Parathyroid adenoma (tissue), 2 donors: ENCODE data around the gene IL17RC.

ENCODE experiments used
- H2AFZ ChIP-seq: fragments of 300-600 bp; sonication (generic); one replicate; pipeline ENCODE4 v1.7.0; 2017; ENCODE audit warnings: antibody characterized with exemption, mild to moderate bottlenecking
- H3K27ac ChIP-seq: fragments of 300-600 bp; sonication (generic); one replicate; pipeline ENCODE4 v1.7.0; 2017
- H3K27me3 ChIP-seq: fragments of 300-600 bp; sonication (generic); one replicate; pipeline ENCODE4 v1.7.0; 2017; ENCODE audit warnings: low read length; ENCODE audit not compliant: control insufficient read depth, insufficient read depth
- H3K36me3 ChIP-seq: fragments of 300-600 bp; sonication (generic); one replicate; pipeline ENCODE4 v1.7.0; 2017; ENCODE audit warnings: low read length; ENCODE audit not compliant: control insufficient read depth, insufficient read depth
- H3K4me1 ChIP-seq: fragments of 300-600 bp; sonication (generic); one replicate; pipeline ENCODE4 v1.7.0; 2017; ENCODE audit warnings: control low read depth
- H3K4me2 ChIP-seq: fragments of 300-600 bp; sonication (generic); one replicate; pipeline ENCODE4 v1.7.0; 2017; ENCODE audit warnings: low read length
- H3K4me3 ChIP-seq: fragments of 300-600 bp; sonication (generic); one replicate; pipeline ENCODE4 v1.7.0; 2017; ENCODE audit warnings: low read depth, low read length
- H3K79me2 ChIP-seq: fragments of 300-600 bp; sonication (generic); one replicate; pipeline ENCODE4 v1.7.0; 2017; ENCODE audit warnings: control low read depth
- H3K9ac ChIP-seq: fragments of 300-600 bp; sonication (generic); one replicate; pipeline ENCODE4 v1.7.0; 2017; ENCODE audit warnings: mild to moderate bottlenecking
- H3K9me3 ChIP-seq: fragments of 300-600 bp; sonication (generic); one replicate; pipeline ENCODE4 v1.7.0; 2017; ENCODE audit warnings: low read length; ENCODE audit not compliant: control insufficient read depth
- CTCF ChIP-seq: fragments of 300-600 bp; sonication (generic); IDR thresholded peaks from one replicate; pipeline ENCODE4 v1.7.0; 2017; ENCODE audit warnings: antibody characterized with exemption, mild to moderate bottlenecking
- donor health status: primary hyperparathyroidism.

Gene IL17RC

GRCh38 chr3:9911863-9912262 is 5.0 kb upstream of the IL17RC start:
- Histone ChIP-seq H3K27ac (no peak overlapping the region), H3K79me2 (no peaks in the 10 kb centered on the region), H3K4me1 (peaks cover 7% of the 10 kb centered on the region), H3K36me3 (no peaks in the 10 kb centered on the region), H3K4me3 (no peak overlapping the region), H3K9me3 (no peaks in the 10 kb centered on the region), H2AFZ (no peak overlapping the region), H3K27me3 (no peaks in the 10 kb centered on the region), H3K4me2 (no peak overlapping the region), H3K9ac (no peak overlapping the region)
- no peak for TF ChIP-seq CTCF

GRCh38 chr3:9912294-9912935 is 4.5 kb upstream of the IL17RC start:
- Histone ChIP-seq H3K9ac (no peak overlapping the region), H3K27me3 (no peaks in the 10 kb centered on the region), H2AFZ (no peak overlapping the region), H3K4me3 (no peak overlapping the region), H3K4me2 (no peak overlapping the region), H3K9me3 (no peaks in the 10 kb centered on the region), H3K36me3 (no peaks in the 10 kb centered on the region), H3K4me1 (peaks cover 8% of the 10 kb centered on the region), H3K27ac (no peak overlapping the region), H3K79me2 (no peaks in the 10 kb centered on the region)
- no peak for TF ChIP-seq CTCF

GRCh38 chr3:9913601-9914000 is 3.3 kb upstream of the IL17RC start:
- Histone ChIP-seq H3K27me3 (no peaks in the 10 kb centered on the region), H3K36me3 (no peaks in the 10 kb centered on the region), H3K79me2 (peaks cover 2% of the 10 kb centered on the region), H3K27ac (no peak overlapping the region), H2AFZ (no peak overlapping the region), H3K4me2 (no peak overlapping the region), H3K4me3 (no peak overlapping the region), H3K4me1 (peaks cover 15% of the 10 kb centered on the region), H3K9me3 (no peaks in the 10 kb centered on the region), H3K9ac (no peak overlapping the region)
- no peak for TF ChIP-seq CTCF

- no peak overlapping the region for H3K9ac ChIP-seq
- no peak overlapping the region for H3K4me2 ChIP-seq
- no peaks in the 10 kb centered on the region for H3K27me3 ChIP-seq
- peaks cover 2% of the 10 kb centered on the region for H3K79me2 ChIP-seq
- TF ChIP-seq CTCF, result no peak
- peaks cover 15% of the 10 kb centered on the region for H3K4me1 ChIP-seq
- no peak overlapping the region for H3K27ac ChIP-seq
- H2AFZ ChIP-seq, result no peak overlapping the region
- H3K9me3 ChIP-seq, result no peaks in the 10 kb centered on the region
- no peak overlapping the region for H3K4me3 ChIP-seq
- no peaks in the 10 kb centered on the region for H3K36me3 ChIP-seq
Observed at GRCh38 chr3:9914011-9914410, 2.9 kb upstream of the IL17RC start.

- H3K79me2 ChIP-seq, result peaks cover 2% of the 10 kb centered on the region
- no peak overlapping the region for H3K9ac ChIP-seq
- no peak overlapping the region for H3K27ac ChIP-seq
- H3K9me3 ChIP-seq, result no peaks in the 10 kb centered on the region
- H3K27me3 ChIP-seq, result no peaks in the 10 kb centered on the region
- peak overlapping the region; percentile 83 for H3K4me2 ChIP-seq
- H3K4me3 ChIP-seq, result peak overlapping the region; percentile 26
- H3K36me3 ChIP-seq, result no peaks in the 10 kb centered on the region
- no peak for TF ChIP-seq CTCF
- peak overlapping the region; percentile 78 for H2AFZ ChIP-seq
- H3K4me1 ChIP-seq, result peaks cover 15% of the 10 kb centered on the region
Observed at GRCh38 chr3:9914559-9915253, 2.2 kb upstream of the IL17RC start.
